Loucy (cell line): ENCODE data around the gene GLP2R.

Source experiments
- H2AFZ ChIP-seq: fragments of 200-600 bp; sonication (generic); 2 replicates; pipeline ENCODE4 v1.6.0; 2016; ENCODE audit warnings: antibody characterized with exemption, mild to moderate bottlenecking, low read length, moderate library complexity
- H3F3A ChIP-seq: fragments of 200-600 bp; 2 replicates; pipeline ENCODE4 v1.6.0; 2016; ENCODE audit warnings: antibody characterized with exemption, low read depth, mild to moderate bottlenecking
- H3K27me3 ChIP-seq: fragments of 200-600 bp; sonication (generic); 2 replicates; pipeline ENCODE4 v1.6.1; 2014; ENCODE audit warnings: low read length, mild to moderate bottlenecking; ENCODE audit not compliant: insufficient read depth, poor library complexity, severe bottlenecking
- H3K36me3 ChIP-seq: fragments of 200-600 bp; sonication (generic); 2 replicates; pipeline ENCODE4 v1.6.1; 2016; ENCODE audit warnings: low read length; ENCODE audit not compliant: insufficient read depth
- H3K4me1 ChIP-seq: fragments of 200-600 bp; sonication (generic); 2 replicates; pipeline ENCODE4 v1.5.1; 2014; ENCODE audit warnings: low read length, mild to moderate bottlenecking; ENCODE audit not compliant: insufficient read depth, poor library complexity, severe bottlenecking
- H3K4me2 ChIP-seq: fragments of 200-600 bp; sonication (generic); 2 replicates; pipeline ENCODE4 v1.6.0; 2014; ENCODE audit warnings: antibody characterized with exemption, low read length, low read depth, mild to moderate bottlenecking; ENCODE audit not compliant: poor library complexity, severe bottlenecking
- H3K4me3 ChIP-seq: fragments of 200-600 bp; sonication (generic); 2 replicates; pipeline ENCODE4 v1.5.1; 2014; ENCODE audit warnings: low read length, mild to moderate bottlenecking, mixed read lengths; ENCODE audit not compliant: poor library complexity, severe bottlenecking
- H3K79me2 ChIP-seq: fragments of 200-600 bp; sonication (generic); 2 replicates; pipeline ENCODE4 v1.6.1; 2014; ENCODE audit warnings: low read length; ENCODE audit not compliant: insufficient read depth
- H3K9ac ChIP-seq: fragments of 200-600 bp; sonication (generic); 2 replicates; pipeline ENCODE4 v1.6.0; 2014; ENCODE audit warnings: mild to moderate bottlenecking, low read depth, low read length, moderate library complexity; ENCODE audit not compliant: poor library complexity, severe bottlenecking
- H3K9me2 ChIP-seq: fragments of 200-600 bp; sonication (generic); replicated peaks from 2 replicates; pipeline ENCODE4 v1.6.1; 2016; ENCODE audit warnings: low read depth, low read length, mixed read lengths
- H3K9me3 ChIP-seq: fragments of 200-600 bp; sonication (generic); 2 replicates; pipeline ENCODE4 v1.6.1; 2014; ENCODE audit warnings: mild to moderate bottlenecking, antibody characterized with exemption, low read length, low read depth; ENCODE audit not compliant: insufficient read depth
- H4K20me1 ChIP-seq: fragments of 200-600 bp; sonication (generic); 2 replicates; pipeline ENCODE4 v1.6.0; 2014; ENCODE audit warnings: antibody characterized with exemption, low read length, mild to moderate bottlenecking; ENCODE audit not compliant: insufficient read depth, poor library complexity, severe bottlenecking
- EZH2phosphoT487 ChIP-seq: fragments of 200-600 bp; IDR thresholded peaks from 2 replicates; pipeline ENCODE4 v1.6.1; 2018; ENCODE audit warnings: antibody characterized with exemption, mild to moderate bottlenecking, moderate library complexity, borderline replicate concordance
- TF ChIP-seq, protein P1 (sequence below): fragments of 200-600 bp; sonication (generic); conservative IDR thresholded peaks from 2 replicates; pipeline ENCODE4 v1.5.1; 2014; ENCODE audit warnings: mild to moderate bottlenecking, antibody characterized with exemption, low read length

The GLP2R gene

DNA sequence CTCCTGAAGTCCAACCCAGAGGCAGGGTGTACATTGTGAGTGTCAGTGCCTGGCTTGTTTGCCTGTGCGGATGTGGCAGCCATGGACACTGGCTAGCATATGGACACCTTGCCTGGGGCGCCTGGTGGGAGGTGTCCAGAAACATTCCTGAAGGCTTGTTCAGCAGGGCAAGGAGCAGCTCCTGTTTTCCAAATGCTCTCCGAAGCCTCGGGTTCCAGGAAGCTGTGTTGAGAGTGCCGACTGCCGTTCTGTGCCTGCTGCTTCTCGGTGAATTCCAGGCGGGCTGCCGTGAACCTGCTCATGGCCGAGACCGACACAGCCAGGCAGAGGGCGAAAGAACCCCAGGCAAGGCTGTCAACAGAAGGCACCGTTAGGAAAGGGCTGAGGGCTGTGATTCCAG is 23.4 kb upstream of the GLP2R start:
- Histone ChIP-seq H3K4me3 (no peak overlapping the region), H2AFZ (no peak overlapping the region), H3K4me1 (no peaks in the 10 kb centered on the region), H3K9me3 (no peaks in the 10 kb centered on the region), H3K79me2 (no peaks in the 10 kb centered on the region), H3K27me3 (no peaks in the 10 kb centered on the region), H3F3A (no peaks in the 10 kb centered on the region), H3K9me2 (no peaks in the 10 kb centered on the region), H3K36me3 (no peaks in the 10 kb centered on the region), H3K9ac (no peak overlapping the region), H4K20me1 (no peaks in the 10 kb centered on the region), H3K4me2 (no peak overlapping the region)
- TF ChIP-seq, protein P1, sequence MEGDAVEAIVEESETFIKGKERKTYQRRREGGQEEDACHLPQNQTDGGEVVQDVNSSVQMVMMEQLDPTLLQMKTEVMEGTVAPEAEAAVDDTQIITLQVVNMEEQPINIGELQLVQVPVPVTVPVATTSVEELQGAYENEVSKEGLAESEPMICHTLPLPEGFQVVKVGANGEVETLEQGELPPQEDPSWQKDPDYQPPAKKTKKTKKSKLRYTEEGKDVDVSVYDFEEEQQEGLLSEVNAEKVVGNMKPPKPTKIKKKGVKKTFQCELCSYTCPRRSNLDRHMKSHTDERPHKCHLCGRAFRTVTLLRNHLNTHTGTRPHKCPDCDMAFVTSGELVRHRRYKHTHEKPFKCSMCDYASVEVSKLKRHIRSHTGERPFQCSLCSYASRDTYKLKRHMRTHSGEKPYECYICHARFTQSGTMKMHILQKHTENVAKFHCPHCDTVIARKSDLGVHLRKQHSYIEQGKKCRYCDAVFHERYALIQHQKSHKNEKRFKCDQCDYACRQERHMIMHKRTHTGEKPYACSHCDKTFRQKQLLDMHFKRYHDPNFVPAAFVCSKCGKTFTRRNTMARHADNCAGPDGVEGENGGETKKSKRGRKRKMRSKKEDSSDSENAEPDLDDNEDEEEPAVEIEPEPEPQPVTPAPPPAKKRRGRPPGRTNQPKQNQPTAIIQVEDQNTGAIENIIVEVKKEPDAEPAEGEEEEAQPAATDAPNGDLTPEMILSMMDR = no peak
- TF ChIP-seq EZH2phosphoT487 = no peak

DNA sequence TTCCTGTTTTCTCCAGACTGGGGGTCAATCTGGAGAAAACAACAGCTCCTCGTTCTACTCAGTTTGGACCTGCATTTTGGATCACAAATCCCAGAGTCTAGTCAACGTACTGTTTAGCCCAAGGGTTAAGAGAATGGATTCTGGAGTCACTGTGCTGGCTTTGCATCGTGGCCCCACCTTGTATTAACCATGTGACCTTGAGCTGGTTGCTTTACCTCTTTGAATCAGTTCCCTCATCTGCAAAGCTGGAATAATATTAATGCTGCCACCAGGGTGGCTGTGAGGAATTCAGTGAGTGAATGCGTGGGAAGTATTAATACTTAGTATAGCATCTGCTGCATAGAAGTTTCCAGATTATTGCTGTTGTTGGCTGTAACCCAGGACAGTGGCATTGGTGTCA is 23.0 kb upstream of the GLP2R start:
- Histone ChIP-seq H3K9me3 (no peaks in the 10 kb centered on the region), H3K27me3 (no peaks in the 10 kb centered on the region), H3K4me3 (no peak overlapping the region), H3K36me3 (no peaks in the 10 kb centered on the region), H3K79me2 (no peaks in the 10 kb centered on the region), H3K9ac (no peak overlapping the region), H4K20me1 (no peaks in the 10 kb centered on the region), H3K4me1 (no peaks in the 10 kb centered on the region), H2AFZ (no peak overlapping the region), H3F3A (no peaks in the 10 kb centered on the region), H3K4me2 (no peak overlapping the region), H3K9me2 (no peaks in the 10 kb centered on the region)
- TF ChIP-seq, protein P1 = no peak
- no peak for TF ChIP-seq EZH2phosphoT487

DNA sequence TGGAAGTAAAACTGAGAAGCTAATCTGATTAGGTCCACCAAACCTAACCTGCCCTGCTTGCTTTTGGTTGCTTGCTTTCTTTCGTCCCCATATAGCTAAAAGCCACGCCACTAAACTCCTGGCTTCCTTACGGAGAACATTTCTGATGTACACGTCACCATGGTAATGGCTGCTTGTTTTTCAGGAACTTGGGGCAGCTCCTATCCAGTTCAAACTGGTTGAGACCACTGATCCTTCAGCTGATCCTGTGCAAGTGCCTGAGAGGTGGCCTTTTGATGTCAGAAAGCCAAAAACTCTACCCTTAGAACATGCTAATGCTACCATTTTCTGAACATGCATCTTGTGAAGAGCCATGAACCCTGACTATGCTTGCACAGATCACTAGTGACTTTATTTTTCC is 20.0 kb upstream of the GLP2R start:
- no peak overlapping the region for H3K4me3 ChIP-seq

More for the DNA sequence above, 20.0 kb upstream of the GLP2R start:
- Histone ChIP-seq H3K36me3 (no peaks in the 10 kb centered on the region), H2AFZ (no peak overlapping the region), H3F3A (no peaks in the 10 kb centered on the region), H3K4me1 (no peaks in the 10 kb centered on the region), H3K27me3 (no peaks in the 10 kb centered on the region), H3K9ac (no peak overlapping the region), H3K79me2 (no peaks in the 10 kb centered on the region), H4K20me1 (no peaks in the 10 kb centered on the region), H3K9me2 (no peaks in the 10 kb centered on the region), H3K9me3 (no peaks in the 10 kb centered on the region), H3K4me2 (no peak overlapping the region)
- TF ChIP-seq EZH2phosphoT487 = no peak
- TF ChIP-seq, protein P1 = no peak
